ENCODE measurements around the gene IL5.

- TF ChIP-seq, protein P1, sequence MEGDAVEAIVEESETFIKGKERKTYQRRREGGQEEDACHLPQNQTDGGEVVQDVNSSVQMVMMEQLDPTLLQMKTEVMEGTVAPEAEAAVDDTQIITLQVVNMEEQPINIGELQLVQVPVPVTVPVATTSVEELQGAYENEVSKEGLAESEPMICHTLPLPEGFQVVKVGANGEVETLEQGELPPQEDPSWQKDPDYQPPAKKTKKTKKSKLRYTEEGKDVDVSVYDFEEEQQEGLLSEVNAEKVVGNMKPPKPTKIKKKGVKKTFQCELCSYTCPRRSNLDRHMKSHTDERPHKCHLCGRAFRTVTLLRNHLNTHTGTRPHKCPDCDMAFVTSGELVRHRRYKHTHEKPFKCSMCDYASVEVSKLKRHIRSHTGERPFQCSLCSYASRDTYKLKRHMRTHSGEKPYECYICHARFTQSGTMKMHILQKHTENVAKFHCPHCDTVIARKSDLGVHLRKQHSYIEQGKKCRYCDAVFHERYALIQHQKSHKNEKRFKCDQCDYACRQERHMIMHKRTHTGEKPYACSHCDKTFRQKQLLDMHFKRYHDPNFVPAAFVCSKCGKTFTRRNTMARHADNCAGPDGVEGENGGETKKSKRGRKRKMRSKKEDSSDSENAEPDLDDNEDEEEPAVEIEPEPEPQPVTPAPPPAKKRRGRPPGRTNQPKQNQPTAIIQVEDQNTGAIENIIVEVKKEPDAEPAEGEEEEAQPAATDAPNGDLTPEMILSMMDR (IDR thresholded peaks at IDR 0.05 in 8 of 11, conservative IDR thresholded peaks at IDR 0.05 in 3 of 11) = no peak
- TF ChIP-seq POLR2AphosphoS5 (IDR thresholded peaks at IDR 0.05) (no peak), POLR2A (IDR thresholded peaks at IDR 0.05) (no peak)
Measured at GRCh38 chr5:132589467-132589866, 46.1 kb upstream of the IL5 start.

Measured in spleen (tissue), 7 donors.